Occipital lobe (tissue), 2 donors: ENCODE measurements around the gene TBC1D2B. TPM values are rescaled to one million over a fixed set of nuclear protein-coding genes. Genes with fewer than 3 reads are reported as not detected.

Experiments used
- DNase-seq: peaks from one replicate; lab custom pipeline; 2025; lab: John Stamatoyannopoulos, UW
- total RNA-seq: library from RNA; depleted of rRNA; stranded (reverse); fragments of >200 nt; gene quantifications from one replicate; pipeline ENCODE4 v1.2.3, GENCODE V29; 2014

The TBC1D2B gene
- total RNA-seq, 1 donor from 2014 or later = 12.3 TPM

- no peak for DNase-seq
Measured at GRCh38 chr15:78054966-78055365, 22.5 kb downstream of the TBC1D2B start.

DNA sequence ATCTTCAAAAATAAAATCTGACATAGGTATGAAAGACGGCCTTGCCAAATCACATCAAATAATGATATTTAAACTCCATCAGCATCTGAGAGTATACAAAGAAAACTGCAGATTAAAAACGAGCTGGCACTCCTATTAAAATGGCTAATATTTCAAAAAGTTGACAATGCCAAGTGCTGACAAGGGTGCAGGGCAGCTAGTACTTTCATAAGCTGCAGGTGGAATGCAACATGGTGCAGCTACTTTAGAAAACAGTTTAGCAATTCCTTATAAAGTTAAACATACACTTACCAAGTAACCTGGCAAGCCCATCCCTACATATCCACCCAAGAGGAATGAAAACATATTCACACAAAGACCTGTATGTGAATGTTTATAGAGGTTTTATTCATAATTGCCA, 23.0 kb downstream of the TBC1D2B start:
- DNase-seq = no peak

DNA sequence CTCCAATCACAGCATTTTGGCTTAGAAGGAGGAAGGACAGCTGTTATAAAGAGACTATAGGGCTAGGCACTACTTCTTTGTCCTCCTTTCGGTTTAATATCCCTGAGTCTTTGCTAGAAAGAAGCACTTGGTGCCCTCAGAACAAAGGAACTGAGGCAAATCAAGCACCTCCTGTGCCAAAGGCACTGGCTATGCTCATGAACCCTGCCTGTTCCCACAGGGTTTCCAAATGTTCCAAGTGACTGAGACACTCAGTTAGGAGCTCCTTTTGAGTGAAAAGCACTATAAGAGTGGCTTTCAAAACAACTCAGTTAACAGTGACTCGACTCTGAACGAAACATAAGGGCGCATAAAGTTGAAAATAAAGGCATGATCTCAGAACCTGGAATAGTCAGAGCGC, 25.0 kb downstream of the TBC1D2B start:
- DNase-seq = no peak

DNA sequence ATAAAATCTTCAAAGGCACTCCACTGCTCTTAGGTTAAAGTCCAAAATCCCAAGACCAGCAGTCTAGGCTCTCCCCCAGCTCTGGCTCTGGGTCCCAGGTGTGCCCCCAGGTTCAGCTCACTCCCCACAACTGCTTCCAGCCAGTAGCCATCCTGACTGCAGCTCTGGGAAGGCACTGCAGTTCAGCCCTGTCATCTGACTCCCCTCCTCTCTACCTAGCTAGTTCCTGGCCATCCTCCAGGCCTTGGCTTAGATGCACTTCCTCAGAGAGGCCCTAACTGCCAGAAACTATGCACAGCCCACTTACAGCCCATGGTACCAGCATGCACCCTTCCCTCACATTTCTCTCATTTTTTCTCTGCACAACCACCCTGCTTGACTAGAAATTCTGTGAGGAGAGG, 25.5 kb downstream of the TBC1D2B start:
- no peak for DNase-seq

DNA sequence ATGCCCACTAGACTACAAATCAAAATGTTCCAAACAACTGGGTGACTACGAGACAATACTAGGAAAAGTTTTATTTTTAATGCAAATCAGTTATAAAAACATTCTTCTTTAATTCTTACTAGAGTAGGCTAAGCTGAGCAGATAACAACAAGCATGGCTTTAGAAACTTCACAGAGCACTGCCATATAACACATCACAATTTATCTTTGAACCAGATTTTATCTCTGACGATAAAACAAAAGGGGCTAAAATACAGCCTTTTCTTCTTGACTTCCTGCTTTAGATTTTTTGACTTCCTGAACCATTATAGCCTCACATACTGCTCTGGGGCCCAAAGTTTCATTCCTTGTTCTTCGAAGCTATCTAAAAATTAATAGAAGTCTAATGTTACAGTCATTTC, 25.9 kb downstream of the TBC1D2B start:
- DNase-seq = no peak

- no peak for DNase-seq
Measured at GRCh38 chr15:78050826-78051225, 26.7 kb downstream of the TBC1D2B start.

DNA sequence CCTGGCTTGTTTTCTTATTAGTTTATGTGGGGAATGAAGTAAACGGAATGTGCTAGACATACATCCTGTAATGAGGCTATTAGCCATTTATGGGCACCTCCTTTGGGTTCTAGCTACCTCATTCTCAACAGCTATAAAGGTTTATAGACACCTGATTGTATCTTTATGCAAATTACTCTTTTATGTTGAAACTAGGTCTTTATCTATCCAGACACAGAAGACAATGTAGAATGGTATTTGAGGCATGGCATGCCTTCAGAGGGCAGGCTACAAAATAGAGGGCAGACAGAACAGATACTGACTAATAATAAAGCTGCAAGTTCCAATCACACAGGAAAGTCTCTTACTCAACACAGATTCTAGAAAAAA, 27.1 kb downstream of the TBC1D2B start:
- DNase-seq = no peak

GRCh38 chr15:78049691-78050440, 27.6 kb downstream of the TBC1D2B start:
- DNase-seq = peak; percentile 52

DNA sequence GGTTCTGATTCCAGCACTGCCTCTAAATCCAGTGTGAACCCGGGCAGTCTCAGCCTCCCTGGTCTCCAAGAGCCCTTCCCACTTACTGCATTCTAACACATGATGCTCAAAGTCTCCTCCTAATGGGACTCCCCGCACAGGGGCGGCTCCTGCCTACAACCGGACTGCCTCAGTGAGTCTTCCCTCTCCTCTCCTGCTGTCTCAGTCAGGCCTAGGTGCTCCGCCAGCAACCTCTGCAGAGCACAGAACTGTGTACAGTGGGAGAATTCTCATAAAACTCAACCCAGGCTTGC, 28.9 kb downstream of the TBC1D2B start:
- no peak for DNase-seq

GRCh38 chr15:78047761-78048627, 29.5 kb downstream of the TBC1D2B start:
- DNase-seq = no peak

DNA sequence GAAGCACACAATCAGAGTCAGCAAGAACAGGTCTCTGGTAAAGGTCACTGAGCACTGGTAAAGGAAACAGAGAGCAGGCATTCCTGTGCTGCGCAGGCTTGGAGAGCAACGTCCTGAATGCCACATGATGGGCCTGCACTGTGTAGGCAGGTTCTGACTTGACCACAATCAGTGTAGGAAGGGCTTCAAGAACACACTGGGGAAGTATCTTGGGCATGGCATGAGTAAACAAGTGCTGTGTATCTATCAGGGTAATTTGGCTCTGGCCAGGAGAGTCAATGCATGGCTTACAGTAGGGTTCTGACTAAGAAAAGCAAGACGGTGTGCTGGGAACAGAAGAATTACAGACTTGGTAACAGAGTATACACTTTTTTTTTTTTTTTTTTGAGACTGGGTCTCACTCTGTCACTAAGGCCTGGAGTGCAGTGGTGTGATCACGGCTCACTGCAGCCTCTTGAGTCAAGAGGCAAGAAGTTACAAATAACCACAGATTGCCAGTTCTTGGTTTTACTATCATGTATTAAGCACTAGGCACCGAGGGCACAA, 30.6 kb downstream of the TBC1D2B start:
- DNase-seq = no peak

- no peak for DNase-seq
Measured at GRCh38 chr15:78045189-78045588, 32.3 kb downstream of the TBC1D2B start.

GRCh38 chr15:78044407-78045155, 32.9 kb downstream of the TBC1D2B start:
- DNase-seq = no peak

DNA sequence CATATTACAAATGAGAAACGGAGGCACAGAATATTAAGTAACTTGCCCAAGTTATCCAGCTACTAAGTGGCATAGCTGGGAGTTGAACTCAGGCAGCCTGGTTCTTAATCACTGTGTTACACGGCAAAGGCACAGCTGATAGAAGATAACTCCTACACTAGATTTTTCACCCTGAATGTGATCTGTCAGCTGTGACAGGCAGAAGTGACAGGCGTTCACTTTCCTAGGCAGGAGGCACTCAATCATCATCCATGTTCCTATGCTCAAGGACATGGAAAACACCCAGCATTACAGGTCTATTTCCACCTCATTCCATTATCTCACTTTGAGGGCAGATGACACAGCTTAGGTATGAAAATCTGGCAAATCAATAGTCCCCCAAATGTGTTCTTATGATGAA, 35.6 kb downstream of the TBC1D2B start:
- DNase-seq = no peak

DNA sequence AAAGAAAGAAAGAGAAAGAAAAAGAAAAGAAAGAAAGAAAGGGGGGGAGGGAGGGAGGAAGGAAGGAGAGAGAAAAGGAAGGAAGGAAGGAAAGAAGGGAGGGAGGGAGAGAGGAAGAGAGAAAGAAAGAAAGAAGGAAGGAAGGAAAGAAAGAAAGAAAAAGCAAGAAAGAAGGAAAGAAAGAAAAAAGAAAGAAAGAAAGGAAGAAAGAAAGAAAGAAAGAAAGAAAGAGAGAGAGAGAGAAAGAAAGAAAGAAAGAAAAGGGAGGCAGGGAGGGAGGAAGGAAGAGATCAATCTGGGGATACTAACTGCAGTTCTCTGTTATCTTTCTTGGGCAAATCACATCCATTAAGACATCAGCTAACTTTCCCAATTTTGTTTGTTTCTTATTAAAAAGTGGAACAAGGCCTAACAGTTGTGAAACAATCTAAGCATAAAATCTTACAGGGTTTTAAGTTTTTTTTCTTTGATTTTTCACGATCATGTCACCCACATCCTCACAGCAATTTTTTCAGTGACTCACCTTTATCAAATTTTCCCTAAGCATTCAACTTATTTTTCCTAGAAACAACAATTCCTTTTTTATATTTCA, 36.8 kb downstream of the TBC1D2B start:
- no peak for DNase-seq

DNA sequence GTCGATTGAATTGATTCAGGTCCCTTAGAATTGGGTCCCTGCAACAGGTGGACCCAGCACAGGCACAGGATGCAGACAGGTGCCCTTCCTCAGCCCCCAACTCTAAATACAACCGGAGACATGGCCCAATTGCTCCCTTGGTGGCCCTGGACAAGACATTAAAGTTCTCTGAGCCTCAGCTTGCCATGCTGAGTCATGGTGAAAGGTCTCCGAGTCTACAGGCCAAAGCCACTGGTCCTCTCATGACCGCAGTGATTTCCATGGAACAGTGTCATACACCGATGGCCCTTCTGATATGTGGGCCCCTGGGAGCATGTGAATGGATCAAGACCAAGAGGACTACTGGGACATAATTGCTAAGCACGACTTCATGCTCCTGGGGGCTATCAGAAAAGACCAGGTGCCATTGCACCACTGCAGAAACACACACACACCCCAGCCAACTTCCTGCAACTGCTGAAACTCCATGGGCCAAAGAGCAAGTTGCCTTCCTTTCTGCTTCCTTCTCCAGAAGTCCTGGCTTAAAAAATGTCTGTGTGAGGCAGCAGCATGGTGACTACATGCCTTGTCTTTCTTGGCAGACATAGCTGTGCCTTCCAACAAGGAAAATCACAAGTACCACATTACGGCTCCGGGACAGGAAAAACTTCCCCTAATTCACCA, 38.8 kb downstream of the TBC1D2B start:
- DNase-seq = no peak

DNA sequence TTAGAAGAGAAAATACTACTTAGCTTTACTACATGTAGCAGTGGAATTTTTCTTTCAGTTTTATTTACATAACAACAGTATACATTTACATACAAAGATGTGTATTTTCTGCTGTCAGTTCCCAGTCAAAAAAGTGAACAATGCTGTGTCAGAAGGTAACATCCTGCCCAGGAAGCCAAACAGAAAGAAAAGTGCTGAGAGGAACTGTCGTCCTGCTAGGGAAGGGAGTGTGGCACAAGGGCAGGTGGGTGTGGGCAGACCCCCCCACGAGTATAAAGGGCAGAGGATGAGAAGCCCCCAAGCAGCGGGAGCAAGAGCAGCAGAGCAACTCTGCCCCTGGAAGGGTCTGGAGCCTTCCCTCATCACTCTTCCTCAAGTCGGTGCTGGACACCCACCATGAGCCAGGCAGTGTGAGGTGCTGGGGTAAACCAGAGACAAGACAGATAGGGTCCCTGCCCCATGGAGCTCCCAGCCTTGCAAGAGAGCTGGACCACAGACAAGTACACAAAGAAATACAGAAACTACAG, 39.7 kb downstream of the TBC1D2B start:
- DNase-seq = no peak

- no peak for DNase-seq
Measured at GRCh38 chr15:78037328-78037727, 40.2 kb downstream of the TBC1D2B start.

DNA sequence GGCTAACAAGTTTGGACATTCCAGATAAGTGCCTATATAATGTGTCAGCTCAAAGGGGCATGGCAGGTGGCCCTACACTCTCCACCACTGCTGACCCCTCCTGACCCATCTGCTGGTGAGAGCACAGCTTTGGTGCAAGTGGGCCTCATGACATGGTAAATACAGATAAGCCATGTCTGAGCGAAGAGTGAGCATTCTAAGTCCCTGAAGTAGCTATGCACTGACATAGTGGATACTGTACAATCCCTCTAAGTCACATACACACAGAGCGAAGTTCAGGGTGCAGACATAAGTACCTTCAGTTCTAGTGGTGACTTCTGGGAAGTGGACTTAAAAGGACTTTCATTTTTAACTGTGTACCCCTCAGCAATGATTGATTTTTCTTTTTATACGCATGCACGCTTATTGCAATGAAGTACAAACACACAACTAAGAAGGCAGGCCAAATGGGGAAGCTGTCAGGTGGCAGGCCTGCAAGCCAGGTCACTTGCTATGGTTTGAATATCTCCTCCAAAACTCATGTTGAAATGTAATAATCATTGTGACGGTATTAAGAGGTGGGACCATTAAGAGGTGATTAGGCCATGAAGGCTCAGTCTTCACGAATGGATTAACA, 41.5 kb downstream of the TBC1D2B start:
- no peak for DNase-seq

DNA sequence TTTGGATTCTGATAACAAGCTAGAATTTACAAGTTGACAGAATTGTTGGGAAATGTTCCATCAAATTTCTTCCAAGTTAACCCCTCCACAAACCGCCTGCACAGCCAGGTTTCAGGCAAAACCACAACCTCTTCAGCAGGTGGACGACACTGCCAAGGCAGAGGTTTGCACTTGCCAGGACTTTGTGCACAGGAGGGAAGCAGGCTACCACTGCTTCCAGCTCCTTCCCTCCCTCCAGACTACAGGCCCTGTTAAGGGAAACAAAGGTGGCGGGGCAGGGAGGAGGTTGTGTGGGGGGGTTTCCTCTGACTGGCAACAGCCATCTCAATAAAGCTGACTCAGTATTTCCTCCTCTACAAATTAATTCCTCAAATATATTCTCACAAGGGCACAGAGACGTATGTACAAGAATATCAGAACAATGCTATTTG, 42.2 kb downstream of the TBC1D2B start:
- no peak for DNase-seq
